Measurements from ENCODE around the gene SLC6A7.

SLC6A7 gene

GRCh38 chr5:150189728-150190502 lies at the start of gene SLC6A7:
SLC6A7 (plus strand) TSS chr5:150190062; CDS start chr5:150190328, 266 bp downstream.
- Histone ChIP-seq H3K4me2 (no peak within 1 kb of the TSS), H3K4me3 (IDR thresholded peaks at IDR 0.05; ENCODE audit: insufficient read depth, low read depth, low read length) (no peak within 1 kb of the TSS), H4K20me1 (ENCODE audit: insufficient read depth) (no peaks in the 10 kb centered on the region), H3K9ac (no peak within 1 kb of the TSS), H3K27me3 (ENCODE audit: insufficient read depth, low read depth) (no peaks in the 10 kb centered on the region), H3K27ac (no peak within 1 kb of the TSS), H3K79me2 (ENCODE audit: insufficient read depth, low read depth) (no peaks in the 10 kb centered on the region), H3K4me1 (ENCODE audit: low read depth, poor library complexity, severe bottlenecking) (no peaks in the 10 kb centered on the region), H3K36me3 (ENCODE audit: insufficient read depth) (no peaks in the 10 kb centered on the region), H2AFZ (ENCODE audit: low read depth) (no peak within 1 kb of the TSS)
- TF ChIP-seq CTCF (conservative IDR thresholded peaks at IDR 0.05; ENCODE audit: low read depth, low read length): no peak

GRCh38 chr5:150140830-150141229 lies 49.0 kb upstream of the SLC6A7 start:
- Histone ChIP-seq H3K27ac (no peak overlapping the region), H3K79me2 (ENCODE audit: insufficient read depth, low read depth) (no peaks in the 10 kb centered on the region), H3K4me1 (ENCODE audit: low read depth, poor library complexity, severe bottlenecking) (no peaks in the 10 kb centered on the region)

GRCh38 chr5:150141544-150142184 lies 48.2 kb upstream of the SLC6A7 start:
- H3K9ac ChIP-seq: no peak overlapping the region
- H3K27me3 ChIP-seq (ENCODE audit: insufficient read depth, low read depth): no peaks in the 10 kb centered on the region
- H3K79me2 ChIP-seq (ENCODE audit: insufficient read depth, low read depth): no peaks in the 10 kb centered on the region
- no peaks in the 10 kb centered on the region for H3K36me3 ChIP-seq (ENCODE audit: insufficient read depth)
- H4K20me1 ChIP-seq (ENCODE audit: insufficient read depth): no peaks in the 10 kb centered on the region
- no peak overlapping the region for H2AFZ ChIP-seq (ENCODE audit: low read depth)
- no peak overlapping the region for H3K4me3 ChIP-seq (IDR thresholded peaks at IDR 0.05; ENCODE audit: insufficient read depth, low read depth, low read length)
- H3K4me1 ChIP-seq (ENCODE audit: low read depth, poor library complexity, severe bottlenecking): no peaks in the 10 kb centered on the region
- no peak overlapping the region for H3K4me2 ChIP-seq
- no peak overlapping the region for H3K27ac ChIP-seq
- TF ChIP-seq CTCF (conservative IDR thresholded peaks at IDR 0.05; ENCODE audit: low read depth, low read length): no peak

More at GRCh38 chr5:150140830-150141229, 49.0 kb upstream of the SLC6A7 start:
- H3K4me2 ChIP-seq: no peak overlapping the region
- no peaks in the 10 kb centered on the region for H4K20me1 ChIP-seq (ENCODE audit: insufficient read depth)
- no peaks in the 10 kb centered on the region for H3K27me3 ChIP-seq (ENCODE audit: insufficient read depth, low read depth)
- no peak overlapping the region for H3K4me3 ChIP-seq (IDR thresholded peaks at IDR 0.05; ENCODE audit: insufficient read depth, low read depth, low read length)
- no peak overlapping the region for H3K9ac ChIP-seq
- no peak overlapping the region for H2AFZ ChIP-seq (ENCODE audit: low read depth)
- no peaks in the 10 kb centered on the region for H3K36me3 ChIP-seq (ENCODE audit: insufficient read depth)
- no peak for TF ChIP-seq CTCF (conservative IDR thresholded peaks at IDR 0.05; ENCODE audit: low read depth, low read length)

GRCh38 chr5:150142185-150142958 lies 47.5 kb upstream of the SLC6A7 start:
- no peak overlapping the region for H2AFZ ChIP-seq (ENCODE audit: low read depth)
- H3K4me2 ChIP-seq: no peak overlapping the region
- no peak overlapping the region for H3K4me3 ChIP-seq (IDR thresholded peaks at IDR 0.05; ENCODE audit: insufficient read depth, low read depth, low read length)
- no peaks in the 10 kb centered on the region for H3K4me1 ChIP-seq (ENCODE audit: low read depth, poor library complexity, severe bottlenecking)
- no peak overlapping the region for H3K27ac ChIP-seq
- no peak for TF ChIP-seq CTCF (conservative IDR thresholded peaks at IDR 0.05; ENCODE audit: low read depth, low read length)
- no peaks in the 10 kb centered on the region for H3K79me2 ChIP-seq (ENCODE audit: insufficient read depth, low read depth)
- no peak overlapping the region for H3K9ac ChIP-seq
- H4K20me1 ChIP-seq (ENCODE audit: insufficient read depth): no peaks in the 10 kb centered on the region
- no peaks in the 10 kb centered on the region for H3K27me3 ChIP-seq (ENCODE audit: insufficient read depth, low read depth)
- H3K36me3 ChIP-seq (ENCODE audit: insufficient read depth): no peaks in the 10 kb centered on the region
